GM12878 (cell line): ENCODE measurements around the gene ETS1. TPM values are rescaled to one million over a fixed set of nuclear protein-coding genes. Genes with fewer than 3 reads are reported as not detected.

Experiments
- CBX3 ChIP-seq: fragments of 200-600 bp; sonication (generic); IDR thresholded peaks from 2 replicates; pipeline ENCODE4 v1.6.1; 2016; ENCODE audit warnings: low read depth, borderline replicate concordance
- E2F4 ChIP-seq: IDR thresholded peaks from 2 replicates; pipeline ENCODE4 v1.6.1; 2012; ENCODE audit warnings: low read depth, low read length, improper control_type of control experiment
- HDGF ChIP-seq: fragments of 450-650 bp; IDR thresholded peaks from 2 replicates; pipeline ENCODE4 v1.6.1; 2016; ENCODE audit warnings: antibody characterized with exemption
- JUND ChIP-seq: IDR thresholded peaks from 2 replicates; pipeline ENCODE4 v1.6.1; 2012; ENCODE audit warnings: low read depth, mild to moderate bottlenecking, low read length, improper control_type of control experiment, moderate library complexity
- PAX8 ChIP-seq: fragments of 450-650 bp; IDR thresholded peaks from 2 replicates; pipeline ENCODE4 v1.6.1; 2017; ENCODE audit warnings: mild to moderate bottlenecking, moderate library complexity
- RELA ChIP-seq: fragments of 450-650 bp; IDR thresholded peaks from 2 replicates; pipeline ENCODE4 v1.8.0; 2014; ENCODE audit warnings: borderline replicate concordance; ENCODE audit not compliant: partially characterized antibody
- RELB ChIP-seq: fragments of 450-650 bp; IDR thresholded peaks from 2 replicates; pipeline ENCODE4 v1.6.1; 2017; ENCODE audit warnings: low read depth, mild to moderate bottlenecking, moderate library complexity
- RFX5 ChIP-seq: IDR thresholded peaks from 2 replicates; pipeline ENCODE4 v1.6.1; 2011; ENCODE audit warnings: low read depth, low read length, improper control_type of control experiment
- ZNF207 ChIP-seq: fragments of 450-650 bp; IDR thresholded peaks from 2 replicates; pipeline ENCODE4 v1.6.1; 2014; ENCODE audit warnings: antibody characterized with exemption, mild to moderate bottlenecking, borderline replicate concordance
- polyA plus RNA-seq, 11 experiments: library from polyadenylated mRNA; depleted of rRNA in 4 of 11; unstranded in 6 of 11; stranded (reverse) in 5 of 11; fragments of >200 nt; fragmentation: Nextera tagmentation in 4 of 11; fragmentation: Illumina TruSeq in 1 of 11; extraction: Ambion mirVana in 4 of 11; extraction: Trizol in 1 of 11; gene quantifications; 1 replicate in 1 of 11; 2 replicates in 10 of 11; pipeline versions ENCODE4 v1.2.1 to v1.2.3, GENCODE V29; 2011 to 2016; ENCODE audit warnings: inconsistent platforms in 2 of 11, missing spikeins in 2 of 11, low read depth in 1 of 11
- total RNA-seq, 4 experiments: library from RNA; depleted of rRNA in 3 of 4; stranded (reverse); fragments of >200 nt in 3 of 4; fragmentation: Illumina TruSeq in 1 of 4; extraction: Trizol in 1 of 4; gene quantifications; 2 replicates each; pipeline versions ENCODE4 v1.2.1 to v1.2.3, GENCODE V29; 2013 to 2021
- TF ChIP-seq, protein P1 (sequence below): fragments of 450-650 bp; IDR thresholded peaks from 2 replicates; pipeline ENCODE4 v1.6.1; 2017; ENCODE audit warnings: mild to moderate bottlenecking, moderate library complexity
- TF ChIP-seq, protein P2 (sequence below): IDR thresholded peaks from 2 replicates; pipeline ENCODE4 v1.6.1; 2012; ENCODE audit warnings: mild to moderate bottlenecking, low read depth, low read length
- TF ChIP-seq, protein P3 (sequence below): IDR thresholded peaks from 2 replicates; pipeline ENCODE4 v1.6.1; 2011; ENCODE audit warnings: borderline replicate concordance, low read depth, mild to moderate bottlenecking, moderate library complexity, low read length; ENCODE audit not compliant: insufficient read depth, poor library complexity, severe bottlenecking

The ETS1 gene
- total and polyA plus RNA-seq, 10 of the 15 experiments (the other 5 are each of a cell fraction or from before 2014, with no cell fraction given) = 12.5 to 112 (median 55.5) TPM

GRCh38 chr11:128472128-128473089 lies 114.9 kb downstream of the ETS1 start (continued):
- TF ChIP-seq, protein P1, sequence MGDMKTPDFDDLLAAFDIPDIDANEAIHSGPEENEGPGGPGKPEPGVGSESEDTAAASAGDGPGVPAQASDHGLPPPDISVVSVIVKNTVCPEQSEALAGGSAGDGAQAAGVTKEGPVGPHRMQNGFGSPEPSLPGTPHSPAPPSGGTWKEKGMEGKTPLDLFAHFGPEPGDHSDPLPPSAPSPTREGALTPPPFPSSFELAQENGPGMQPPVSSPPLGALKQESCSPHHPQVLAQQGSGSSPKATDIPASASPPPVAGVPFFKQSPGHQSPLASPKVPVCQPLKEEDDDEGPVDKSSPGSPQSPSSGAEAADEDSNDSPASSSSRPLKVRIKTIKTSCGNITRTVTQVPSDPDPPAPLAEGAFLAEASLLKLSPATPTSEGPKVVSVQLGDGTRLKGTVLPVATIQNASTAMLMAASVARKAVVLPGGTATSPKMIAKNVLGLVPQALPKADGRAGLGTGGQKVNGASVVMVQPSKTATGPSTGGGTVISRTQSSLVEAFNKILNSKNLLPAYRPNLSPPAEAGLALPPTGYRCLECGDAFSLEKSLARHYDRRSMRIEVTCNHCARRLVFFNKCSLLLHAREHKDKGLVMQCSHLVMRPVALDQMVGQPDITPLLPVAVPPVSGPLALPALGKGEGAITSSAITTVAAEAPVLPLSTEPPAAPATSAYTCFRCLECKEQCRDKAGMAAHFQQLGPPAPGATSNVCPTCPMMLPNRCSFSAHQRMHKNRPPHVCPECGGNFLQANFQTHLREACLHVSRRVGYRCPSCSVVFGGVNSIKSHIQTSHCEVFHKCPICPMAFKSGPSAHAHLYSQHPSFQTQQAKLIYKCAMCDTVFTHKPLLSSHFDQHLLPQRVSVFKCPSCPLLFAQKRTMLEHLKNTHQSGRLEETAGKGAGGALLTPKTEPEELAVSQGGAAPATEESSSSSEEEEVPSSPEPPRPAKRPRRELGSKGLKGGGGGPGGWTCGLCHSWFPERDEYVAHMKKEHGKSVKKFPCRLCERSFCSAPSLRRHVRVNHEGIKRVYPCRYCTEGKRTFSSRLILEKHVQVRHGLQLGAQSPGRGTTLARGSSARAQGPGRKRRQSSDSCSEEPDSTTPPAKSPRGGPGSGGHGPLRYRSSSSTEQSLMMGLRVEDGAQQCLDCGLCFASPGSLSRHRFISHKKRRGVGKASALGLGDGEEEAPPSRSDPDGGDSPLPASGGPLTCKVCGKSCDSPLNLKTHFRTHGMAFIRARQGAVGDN = peak; percentile 51; the same call in 1 of the 2 replicates
- TF ChIP-seq RELB (peak; percentile 92), CBX3 (no peak), ZNF207 (0 out of 2 replicates have a peak, but pooled peaks have one; percentile 33), RFX5 (no peak), HDGF (0 out of 2 replicates have a peak, but pooled peaks have one; percentile 51), RELA (no peak), E2F4 (no peak), JUND (peak; percentile 56; the same call in 1 of the 2 replicates), PAX8 (no peak)
- TF ChIP-seq, protein P2, sequence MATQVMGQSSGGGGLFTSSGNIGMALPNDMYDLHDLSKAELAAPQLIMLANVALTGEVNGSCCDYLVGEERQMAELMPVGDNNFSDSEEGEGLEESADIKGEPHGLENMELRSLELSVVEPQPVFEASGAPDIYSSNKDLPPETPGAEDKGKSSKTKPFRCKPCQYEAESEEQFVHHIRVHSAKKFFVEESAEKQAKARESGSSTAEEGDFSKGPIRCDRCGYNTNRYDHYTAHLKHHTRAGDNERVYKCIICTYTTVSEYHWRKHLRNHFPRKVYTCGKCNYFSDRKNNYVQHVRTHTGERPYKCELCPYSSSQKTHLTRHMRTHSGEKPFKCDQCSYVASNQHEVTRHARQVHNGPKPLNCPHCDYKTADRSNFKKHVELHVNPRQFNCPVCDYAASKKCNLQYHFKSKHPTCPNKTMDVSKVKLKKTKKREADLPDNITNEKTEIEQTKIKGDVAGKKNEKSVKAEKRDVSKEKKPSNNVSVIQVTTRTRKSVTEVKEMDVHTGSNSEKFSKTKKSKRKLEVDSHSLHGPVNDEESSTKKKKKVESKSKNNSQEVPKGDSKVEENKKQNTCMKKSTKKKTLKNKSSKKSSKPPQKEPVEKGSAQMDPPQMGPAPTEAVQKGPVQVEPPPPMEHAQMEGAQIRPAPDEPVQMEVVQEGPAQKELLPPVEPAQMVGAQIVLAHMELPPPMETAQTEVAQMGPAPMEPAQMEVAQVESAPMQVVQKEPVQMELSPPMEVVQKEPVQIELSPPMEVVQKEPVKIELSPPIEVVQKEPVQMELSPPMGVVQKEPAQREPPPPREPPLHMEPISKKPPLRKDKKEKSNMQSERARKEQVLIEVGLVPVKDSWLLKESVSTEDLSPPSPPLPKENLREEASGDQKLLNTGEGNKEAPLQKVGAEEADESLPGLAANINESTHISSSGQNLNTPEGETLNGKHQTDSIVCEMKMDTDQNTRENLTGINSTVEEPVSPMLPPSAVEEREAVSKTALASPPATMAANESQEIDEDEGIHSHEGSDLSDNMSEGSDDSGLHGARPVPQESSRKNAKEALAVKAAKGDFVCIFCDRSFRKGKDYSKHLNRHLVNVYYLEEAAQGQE = no peak
- TF ChIP-seq, protein P3, sequence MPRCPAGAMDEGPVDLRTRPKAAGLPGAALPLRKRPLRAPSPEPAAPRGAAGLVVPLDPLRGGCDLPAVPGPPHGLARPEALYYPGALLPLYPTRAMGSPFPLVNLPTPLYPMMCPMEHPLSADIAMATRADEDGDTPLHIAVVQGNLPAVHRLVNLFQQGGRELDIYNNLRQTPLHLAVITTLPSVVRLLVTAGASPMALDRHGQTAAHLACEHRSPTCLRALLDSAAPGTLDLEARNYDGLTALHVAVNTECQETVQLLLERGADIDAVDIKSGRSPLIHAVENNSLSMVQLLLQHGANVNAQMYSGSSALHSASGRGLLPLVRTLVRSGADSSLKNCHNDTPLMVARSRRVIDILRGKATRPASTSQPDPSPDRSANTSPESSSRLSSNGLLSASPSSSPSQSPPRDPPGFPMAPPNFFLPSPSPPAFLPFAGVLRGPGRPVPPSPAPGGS = peak; percentile 77
